ENCODE measurements around the gene SCCPDH. TPM values are rescaled to one million over a fixed set of nuclear protein-coding genes. Genes with fewer than 3 reads are reported as not detected.
"Not testable (repeated sequence)": the region's sequence is repeated elsewhere in the genome, so short reads cannot be mapped to it uniquely, and the experiment has no call there.

Gene SCCPDH
- total RNA-seq, 1 donor from 2014 or later = 35.3 TPM

GRCh38 chr1:246709196-246709595, 15.0 kb upstream of the SCCPDH start:
- no peaks in the 10 kb centered on the region for H3K9me3 ChIP-seq
- no peaks in the 10 kb centered on the region for H3K4me1 ChIP-seq
- intact Hi-C loops (cut with DNase I) = no loop called here
- H3K27me3 ChIP-seq (ENCODE audit: low read depth) = peaks cover 3% of the 10 kb centered on the region
- no peak overlapping the region for H3K4me3 ChIP-seq
- no peaks in the 10 kb centered on the region for H3K36me3 ChIP-seq
- H3K27ac ChIP-seq = no peak overlapping the region
- DNase-seq (no peak), ATAC-seq (no peak)
- TF ChIP-seq CTCF (IDR thresholded peaks at IDR 0.05) = no peak

GRCh38 chr1:246709835-246710234, 14.4 kb upstream of the SCCPDH start:
- H3K4me3 ChIP-seq = no peak overlapping the region
- DNase-seq = no peak

GRCh38 chr1:246711548-246712003, 12.6 kb upstream of the SCCPDH start:
- Histone ChIP-seq H3K27me3 (ENCODE audit: low read depth) (peaks cover 3% of the 10 kb centered on the region), H3K4me1 (no peaks in the 10 kb centered on the region), H3K36me3 (no peaks in the 10 kb centered on the region), H3K4me3 (no peak overlapping the region), H3K27ac (no peak overlapping the region), H3K9me3 (no peaks in the 10 kb centered on the region)
- intact Hi-C loops (cut with DNase I) = no loop called here
- no peak for TF ChIP-seq CTCF (IDR thresholded peaks at IDR 0.05)
- no peak for DNase-seq
- ATAC-seq = no peak

More at GRCh38 chr1:246709835-246710234, 14.4 kb upstream of the SCCPDH start:
- H3K27ac ChIP-seq = no peak overlapping the region
- no peaks in the 10 kb centered on the region for H3K36me3 ChIP-seq
- H3K9me3 ChIP-seq = no peaks in the 10 kb centered on the region
- intact Hi-C loops (cut with DNase I) = no loop called here
- no peak for TF ChIP-seq CTCF (IDR thresholded peaks at IDR 0.05)
- ATAC-seq = no peak
- no peaks in the 10 kb centered on the region for H3K4me1 ChIP-seq
- peaks cover 3% of the 10 kb centered on the region for H3K27me3 ChIP-seq (ENCODE audit: low read depth)

- intact Hi-C loops (cut with DNase I); ATAC-seq: not testable (repeated sequence)
These were observed 11.8 kb upstream of the SCCPDH start for GRCh38 chr1:246712428-246712827.

GRCh38 chr1:246719361-246719760, 4.8 kb upstream of the SCCPDH start:
- DNase-seq; H3K4me1 ChIP-seq; H3K27me3 ChIP-seq (ENCODE audit: low read depth); intact Hi-C loops (cut with DNase I); H3K36me3 ChIP-seq; H3K4me3 ChIP-seq; H3K27ac ChIP-seq; ATAC-seq; H3K9me3 ChIP-seq: not testable (repeated sequence)

More at GRCh38 chr1:246712428-246712827, 11.8 kb upstream of the SCCPDH start:
- H3K27ac ChIP-seq; H3K36me3 ChIP-seq; DNase-seq; H3K9me3 ChIP-seq; H3K4me3 ChIP-seq; H3K4me1 ChIP-seq; H3K27me3 ChIP-seq (ENCODE audit: low read depth): not testable (repeated sequence)

GRCh38 chr1:246720814-246721213, 3.4 kb upstream of the SCCPDH start:
- ATAC-seq; H3K9me3 ChIP-seq; H3K36me3 ChIP-seq; DNase-seq; H3K4me3 ChIP-seq; H3K27me3 ChIP-seq (ENCODE audit: low read depth); H3K4me1 ChIP-seq; H3K27ac ChIP-seq; intact Hi-C loops (cut with DNase I): not testable (repeated sequence)

- no peak overlapping the region for H3K27ac ChIP-seq
- no peak overlapping the region for H3K4me3 ChIP-seq
- H3K9me3 ChIP-seq = no peaks in the 10 kb centered on the region
- ATAC-seq = no peak
- no peak for TF ChIP-seq CTCF (IDR thresholded peaks at IDR 0.05)
- H3K27me3 ChIP-seq (ENCODE audit: low read depth) = no peaks in the 10 kb centered on the region
- peaks cover 12% of the 10 kb centered on the region for H3K4me1 ChIP-seq
- no peak for DNase-seq
- intact Hi-C loops (cut with DNase I) = no loop called here
- peaks cover 5% of the 10 kb centered on the region for H3K36me3 ChIP-seq
These were observed 1.5 kb upstream of the SCCPDH start for GRCh38 chr1:246722720-246723119.
